A549 (cell line): ENCODE results near the gene HAAO. TPM values are rescaled to one million over a fixed set of nuclear protein-coding genes. Genes with fewer than 3 reads are reported as not detected.

Source experiments
- ATAC-seq, 2 experiments: fragments of 200-7000 bp in 1 of 2; fragments of >200 bp in 1 of 2; cut with Nextera tagmentation in 1 of 2; cut with Tn5 transposase in 1 of 2; 3 replicates each; pipeline versions ENCODE4 v1.8.0 to v1.9.1; 2018 to 2020; ENCODE audit warnings: mild to moderate bottlenecking in 1 of 2, moderate library complexity in 1 of 2
- CTCF ChIA-PET: fragments of 300-600 bp; sonication (Branson Sonifier 250); formaldehyde crosslinking; extraction: SDS; loops from one replicate; lab custom pipeline; 2021; ENCODE audit warnings: antibody characterized with exemption, inconsistent platforms; lab: Yijun Ruan, JAX
- POLR2A ChIA-PET: fragments of 350-600 bp; formaldehyde crosslinking; extraction: SDS; loops from one replicate; lab custom pipeline; 2021; ENCODE audit warnings: antibody characterized with exemption, inconsistent platforms; lab: Yijun Ruan, JAX
- DNase-seq, 2 experiments: peaks; one replicate each; pipeline versions ENCODE4 v3.0.0 to v3.0.0-alpha.2; 2011 to 2016; ENCODE audit warnings: low read depth in 1 of 2, low spot score in 1 of 2
- FAIRE-seq: peaks from 2 replicates; lab custom pipeline; 2011; peaks lifted over from hg19 to GRCh38; lab: Jason Lieb, UNC
- H3K27ac ChIP-seq, 2 experiments: fragments of >200 bp; sonication (Bioruptor Twin); formaldehyde crosslinking; 3 replicates each; pipeline ENCODE4 v1.5.1; 2016 to 2017
- H3K4me1 ChIP-seq: fragments of >200 bp; sonication (Bioruptor Twin); formaldehyde crosslinking; 3 replicates; pipeline ENCODE4 v1.6.1; 2016
- H3K4me2 ChIP-seq: fragments of >200 bp; sonication (Bioruptor Twin); formaldehyde crosslinking; 3 replicates; pipeline ENCODE4 v1.6.1; 2016
- H3K4me3 ChIP-seq: fragments of >200 bp; sonication (Bioruptor Twin); formaldehyde crosslinking; 3 replicates; pipeline ENCODE4 v1.5.1; 2016
- H3K9me3 ChIP-seq: fragments of >200 bp; sonication (Bioruptor Twin); formaldehyde crosslinking; 3 replicates; pipeline ENCODE4 v1.6.1; 2016
- BHLHE40 ChIP-seq: IDR thresholded peaks from 2 replicates; pipeline ENCODE4 v1.6.1; 2012; ENCODE audit warnings: low read depth, low read length, inconsistent platforms
- CBX2 ChIP-seq: fragments of 200-600 bp; sonication (generic); IDR thresholded peaks from 2 replicates; pipeline ENCODE4 v1.6.1; 2016; ENCODE audit warnings: low read depth, mild to moderate bottlenecking, borderline replicate concordance
- EHF ChIP-seq: fragments of 250-450 bp; sonication (Bioruptor Pico); IDR thresholded peaks from 2 replicates; pipeline ENCODE4 v1.5.0; 2020; ENCODE audit warnings: mild to moderate bottlenecking
- EHMT2 ChIP-seq: fragments of 200-600 bp; sonication (generic); IDR thresholded peaks from 2 replicates; pipeline ENCODE4 v1.6.1; 2016; ENCODE audit warnings: antibody characterized with exemption, low read depth, mild to moderate bottlenecking, moderate library complexity
- FOSB ChIP-seq: fragments of 250-450 bp; sonication (Bioruptor Pico); IDR thresholded peaks from 2 replicates; pipeline ENCODE4 v1.5.0; 2020; ENCODE audit warnings: mild to moderate bottlenecking, moderate library complexity
- HMGXB4 ChIP-seq: fragments of 250-450 bp; sonication (Bioruptor Pico); IDR thresholded peaks from 2 replicates; pipeline ENCODE4 v1.5.0; 2021; ENCODE audit warnings: mild to moderate bottlenecking, moderate library complexity, borderline replicate concordance
- HOXA7 ChIP-seq: fragments of 250-450 bp; sonication (Bioruptor Pico); IDR thresholded peaks from 2 replicates; pipeline ENCODE4 v1.5.0; 2020; ENCODE audit warnings: mild to moderate bottlenecking, moderate library complexity
- MAZ ChIP-seq: fragments of 150-350 bp; IDR thresholded peaks from 2 replicates; pipeline ENCODE4 v1.6.1; 2014; ENCODE audit warnings: antibody characterized with exemption, low read depth, low read length, borderline replicate concordance
- MYC ChIP-seq: IDR thresholded peaks from 2 replicates; pipeline ENCODE4 v1.6.1; 2012; ENCODE audit warnings: mild to moderate bottlenecking, inconsistent platforms, low read length, improper control_type of control experiment, borderline replicate concordance
- PHF8 ChIP-seq: fragments of 200-600 bp; sonication (generic); IDR thresholded peaks from 2 replicates; pipeline ENCODE4 v1.6.1; 2016; ENCODE audit warnings: low read depth, mild to moderate bottlenecking, antibody characterized with exemption, moderate library complexity, borderline replicate concordance
- POLR2A ChIP-seq: IDR thresholded peaks from 2 replicates; pipeline ENCODE4 v1.6.1; 2012; ENCODE audit warnings: mild to moderate bottlenecking, low read length
- RAD21 ChIP-seq, 2 experiments: fragments of >200 bp in 1 of 2; sonication (Bioruptor Twin) in 1 of 2; formaldehyde crosslinking in 1 of 2; IDR thresholded peaks in 1 of 2; conservative IDR thresholded peaks in 1 of 2; 2 replicates in 1 of 2; 3 replicates in 1 of 2; pipeline ENCODE4 v1.6.1; 2012 to 2018; ENCODE audit warnings: inconsistent platforms in 1 of 2
- RARB ChIP-seq: fragments of 250-450 bp; sonication (Bioruptor Pico); IDR thresholded peaks from 2 replicates; pipeline ENCODE4 v1.8.0; 2021; ENCODE audit warnings: mild to moderate bottlenecking, moderate library complexity
- RNF2 ChIP-seq: fragments of 200-600 bp; sonication (generic); IDR thresholded peaks from 2 replicates; pipeline ENCODE4 v1.6.1; 2016; ENCODE audit warnings: low read depth, mild to moderate bottlenecking, antibody characterized with exemption, moderate library complexity, borderline replicate concordance
- SREBF2 ChIP-seq: fragments of 450-650 bp; IDR thresholded peaks from 2 replicates; pipeline ENCODE4 v1.6.1; 2014; ENCODE audit warnings: mild to moderate bottlenecking, moderate library complexity
- USF2 ChIP-seq: fragments of 450-650 bp; IDR thresholded peaks from 2 replicates; pipeline ENCODE4 v1.6.1; 2014; ENCODE audit warnings: antibody characterized with exemption
- ZFP36 ChIP-seq: fragments of 450-650 bp; IDR thresholded peaks from 2 replicates; pipeline ENCODE4 v1.6.1; 2014; ENCODE audit warnings: borderline replicate concordance; ENCODE audit not compliant: partially characterized antibody
- ZNF302 ChIP-seq: fragments of 250-450 bp; sonication (Bioruptor Pico); IDR thresholded peaks from 2 replicates; pipeline ENCODE4 v1.9.0; 2021; ENCODE audit warnings: inconsistent platforms, mild to moderate bottlenecking, moderate library complexity
- ZSCAN20 ChIP-seq: fragments of 250-450 bp; sonication (Bioruptor Pico); IDR thresholded peaks from 2 replicates; pipeline ENCODE4 v1.8.0; 2022; ENCODE audit warnings: mild to moderate bottlenecking, moderate library complexity
- WGBS: methylation state at CpG from one replicate; pipeline ENCODE4 v1.1.6; 2017; ENCODE audit errors: missing lambda C conversion rate; 5-methylcytosine and 5-hydroxymethylcytosine counted together
- polyA plus RNA-seq, 4 experiments: library from polyadenylated mRNA; depleted of rRNA in 3 of 4; stranded (reverse); fragments of >200 nt; fragmentation: RNase III in 1 of 4; extraction: RNeasy Plus Mini Kit Qiagen cat#74134 plus additional on column Dnase treatment in 1 of 4; gene quantifications; 2 replicates in 3 of 4; 3 replicates in 1 of 4; pipeline ENCODE4 v1.2.3, GENCODE V29; 2011 to 2017

Gene HAAO
- polyA plus RNA-seq, 2 of the 4 experiments (the other 2 are of a cell fraction): not detected

GRCh38 chr2:42823744-42824453, 31.5 kb upstream of the HAAO start:
- H3K4me3 ChIP-seq: no peak overlapping the region
- FAIRE-seq: no peak
- CTCF ChIA-PET: interaction anchor here (0.7 to 2.4 kb wide), 14 partner anchors 10 to 789 kb away, joined by 3 to 19 read pairs (median 4); no protein-coding TSS in a partner anchor

GRCh38 chr2:42819160-42819559, 26.8 kb upstream of the HAAO start:
- TF ChIP-seq HMGXB4 (CRISPR knock-in tag): no peak
- TF ChIP-seq EHF (CRISPR knock-in tag): no peak
- TF ChIP-seq MAZ: no peak
- TF ChIP-seq BHLHE40: no peak
- TF ChIP-seq HOXA7 (CRISPR knock-in tag): no peak
- TF ChIP-seq, all 56 proteins: peak for 0
- Histone ChIP-seq H3K4me2 (no peak overlapping the region), H3K9me3 (no peaks in the 10 kb centered on the region), H3K4me1 (no peaks in the 10 kb centered on the region), H3K4me3 (no peak overlapping the region), H3K27ac (no peak overlapping the region)
- WGBS: 42% methylated on average over 2 of the region's 2 CpGs
- FAIRE-seq (no peak), DNase-seq (no peak), ATAC-seq (no peak)
- ChIA-PET CTCF (interaction anchor here (0.6 to 4.9 kb wide), 7 partner anchors 9 to 791 kb away, joined by 3 to 41 read pairs (median 3); partner anchors contain the start of gene ZFP36L2), POLR2A (interaction anchor here (0.9 kb wide), 1 partner anchor 8 kb away, joined by 6 read pairs; no protein-coding TSS in a partner anchor)

More at GRCh38 chr2:42823744-42824453, 31.5 kb upstream of the HAAO start:
- H3K4me2 ChIP-seq: no peak overlapping the region
- WGBS: 65% methylated on average over 11 of the region's 11 CpGs
- H3K27ac ChIP-seq: no peak overlapping the region
- no peak for TF ChIP-seq MYC
- TF ChIP-seq RARB (CRISPR knock-in tag): no peak
- no peak for TF ChIP-seq HMGXB4 (CRISPR knock-in tag)
- no peak for TF ChIP-seq FOSB (CRISPR knock-in tag)
- TF ChIP-seq RNF2: no peak
- no peak for TF ChIP-seq ZNF302 (CRISPR knock-in tag)
- TF ChIP-seq EHMT2: no peak
- TF ChIP-seq SREBF2: no peak
- no peak for TF ChIP-seq ZFP36
- no peak for TF ChIP-seq CBX2
- TF ChIP-seq HOXA7 (CRISPR knock-in tag): no peak
- TF ChIP-seq USF2: no peak
- TF ChIP-seq ZSCAN20 (CRISPR knock-in tag): no peak
- TF ChIP-seq POLR2A: no peak
- TF ChIP-seq RAD21 (conservative IDR thresholded peaks at IDR 0.05 in 1 of 2, IDR thresholded peaks at IDR 0.05 in 1 of 2): no peak
- no peak for TF ChIP-seq PHF8
- POLR2A ChIA-PET: interaction anchor here (2.0 kb wide), 1 partner anchor 14 kb away, joined by 8 read pairs; no protein-coding TSS in a partner anchor
- H3K9me3 ChIP-seq: no peaks in the 10 kb centered on the region
- peaks cover under 1% of the 10 kb centered on the region; the same call in 1 of the 3 replicates for H3K4me1 ChIP-seq
- ATAC-seq (no peak), DNase-seq (no peak)
